IMR-90 (cell line): Measurements from ENCODE around the gene SLC30A7. TPM values are rescaled to one million over a fixed set of nuclear protein-coding genes. Genes with fewer than 3 reads are reported as not detected.

Experiments used
- ATAC-seq: fragments of 200-7000 bp; cut with Tn5 transposase; 2 replicates; pipeline ENCODE4 v1.9.1; 2020; ENCODE audit warnings: low read depth, mild to moderate bottlenecking, moderate library complexity
- BruUV-seq: library from RNA; stranded (reverse); fragments of 400-500 nt; replicated peaks from 2 replicates; lab custom pipeline; 2021; lab: Mats Ljungman, UMichigan
- CTCF ChIA-PET: fragments of 300-600 bp; formaldehyde crosslinking; extraction: SDS; loops from one replicate; lab custom pipeline; 2021; ENCODE audit warnings: antibody characterized with exemption; lab: Yijun Ruan, JAX
- POLR2A ChIA-PET: fragments of 300-600 bp; sonication (Branson Sonifier 250); formaldehyde crosslinking; loops from one replicate; lab custom pipeline; 2022; ENCODE audit warnings: antibody characterized with exemption; ENCODE audit not compliant: unreplicated experiment; lab: Charles Lee
- DNase-seq: peaks from one replicate; pipeline ENCODE4 v3.0.0; 2013
- H2AFZ ChIP-seq: replicated peaks from 2 replicates; pipeline ENCODE3; 2013; ENCODE audit warnings: low read length, mild to moderate bottlenecking; ENCODE audit not compliant: poor library complexity
- H2AK5ac ChIP-seq: 2 replicates; pipeline ENCODE4 v1.6.1; 2013; ENCODE audit warnings: low read depth, low read length, inconsistent platforms
- H2AK9ac ChIP-seq: replicated peaks from 2 replicates; pipeline ENCODE3; 2013; ENCODE audit warnings: mild to moderate bottlenecking, low read depth, low read length, moderate library complexity; ENCODE audit not compliant: poor library complexity
- H2BK120ac ChIP-seq: 2 replicates; pipeline ENCODE4 v1.6.1; 2013; ENCODE audit warnings: low read depth, low read length, inconsistent platforms
- H2BK15ac ChIP-seq: 3 replicates; pipeline ENCODE4 v1.6.1; 2013; ENCODE audit warnings: low read depth, low read length, inconsistent platforms
- H2BK20ac ChIP-seq: 2 replicates; pipeline ENCODE4 v1.6.1; 2013; ENCODE audit warnings: low read depth, mild to moderate bottlenecking, inconsistent platforms, low read length, moderate library complexity
- H2BK5ac ChIP-seq: 2 replicates; pipeline ENCODE4 v1.6.1; 2013; ENCODE audit warnings: mild to moderate bottlenecking, low read depth, low read length, inconsistent platforms; ENCODE audit not compliant: poor library complexity, severe bottlenecking
- H3K14ac ChIP-seq: replicated peaks from 2 replicates; pipeline ENCODE4 v1.6.1; 2013; ENCODE audit warnings: low read depth, low read length, inconsistent platforms
- H3K18ac ChIP-seq: 2 replicates; pipeline ENCODE4 v1.6.1; 2013; ENCODE audit warnings: low read depth, low read length, control low read depth
- H3K23ac ChIP-seq: 2 replicates; pipeline ENCODE4 v1.6.1; 2013; ENCODE audit warnings: low read depth, low read length, inconsistent platforms
- H3K27ac ChIP-seq: 2 replicates; pipeline ENCODE4 v1.5.1; 2013; ENCODE audit warnings: mild to moderate bottlenecking, control low read depth, low read length; ENCODE audit not compliant: insufficient read depth
- H3K27me3 ChIP-seq: 2 replicates; pipeline ENCODE4 v1.6.1; 2013; ENCODE audit warnings: low read length; ENCODE audit not compliant: control insufficient read depth, insufficient read depth
- H3K36me3 ChIP-seq: 2 replicates; pipeline ENCODE4 v1.6.1; 2013; ENCODE audit warnings: low read length, mixed read lengths; ENCODE audit not compliant: control insufficient read depth, insufficient read depth
- H3K4ac ChIP-seq: 2 replicates; pipeline ENCODE4 v1.6.1; 2013; ENCODE audit warnings: low read depth, low read length, inconsistent platforms
- H3K4me1 ChIP-seq: 2 replicates; pipeline ENCODE4 v1.6.1; 2013; ENCODE audit warnings: low read length, mixed read lengths; ENCODE audit not compliant: control insufficient read depth, insufficient read depth
- H3K4me2 ChIP-seq: 2 replicates; pipeline ENCODE4 v1.6.1; 2013; ENCODE audit warnings: low read depth, mild to moderate bottlenecking, control low read depth, low read length, moderate library complexity
- H3K4me3 ChIP-seq: 2 replicates; pipeline ENCODE4 v1.5.1; 2013; ENCODE audit warnings: low read depth, mild to moderate bottlenecking, control low read depth, low read length, moderate library complexity; ENCODE audit not compliant: insufficient read depth
- H3K56ac ChIP-seq: 2 replicates; pipeline ENCODE4 v1.6.1; 2013; ENCODE audit warnings: low read length, inconsistent platforms; ENCODE audit not compliant: insufficient read depth; ENCODE audit errors: extremely low read depth
- H3K79me1 ChIP-seq, 2 experiments: 2 replicates each; pipeline ENCODE4 v1.6.1; 2013; ENCODE audit warnings: low read length in 2 of 2, inconsistent platforms in 1 of 2, low read depth in 1 of 2
- H3K9ac ChIP-seq: 2 replicates; pipeline ENCODE4 v1.6.1; 2013; ENCODE audit warnings: low read depth, low read length, control low read depth
- H3K9me1 ChIP-seq: 2 replicates; pipeline ENCODE4 v1.6.1; 2013; ENCODE audit warnings: low read length, inconsistent platforms; ENCODE audit not compliant: insufficient read depth
- H3K9me3 ChIP-seq: 2 replicates; pipeline ENCODE4 v1.6.1; 2013; ENCODE audit warnings: low read length; ENCODE audit not compliant: control insufficient read depth, insufficient read depth
- H4K20me1 ChIP-seq: 2 replicates; pipeline ENCODE4 v1.6.1; 2013; ENCODE audit warnings: low read length, inconsistent platforms; ENCODE audit not compliant: insufficient read depth
- H4K5ac ChIP-seq: 2 replicates; pipeline ENCODE4 v1.6.1; 2013; ENCODE audit warnings: mild to moderate bottlenecking, low read depth, low read length, control low read depth
- H4K8ac ChIP-seq, 2 experiments: 2 replicates each; pipeline ENCODE4 v1.6.1; 2013; ENCODE audit warnings: low read depth in 2 of 2, low read length in 2 of 2, control low read depth in 1 of 2, inconsistent platforms in 1 of 2
- H4K91ac ChIP-seq: 2 replicates; pipeline ENCODE4 v1.6.1; 2013; ENCODE audit warnings: low read depth, low read length, inconsistent platforms; ENCODE audit not compliant: insufficient read depth
- CEBPB ChIP-seq: IDR thresholded peaks from 2 replicates; pipeline ENCODE4 v1.6.1; 2012; ENCODE audit warnings: low read depth, low read length, improper control_type of control experiment
- CHD1 ChIP-seq: IDR thresholded peaks from 2 replicates; pipeline ENCODE4 v1.6.1; 2012; ENCODE audit warnings: low read depth, low read length, improper control_type of control experiment
- dilution Hi-C: fragments of 300-500 bp; cut with HindIII; formaldehyde crosslinking; loops from one replicate; pipeline ENCODE4 v1.14.3; 2018; ENCODE audit warnings: low sequenced_read_pairs; ENCODE audit not compliant: unreplicated experiment
- in situ Hi-C: fragments of 300-500 bp; cut with MboI; formaldehyde crosslinking; loops from 3 replicates; pipeline ENCODE4 v1.14.3; 2019; ENCODE audit warnings: low sequenced_read_pairs, inconsistent platforms, mixed read lengths
- intact Hi-C: fragments of 100-400 bp; cut with micrococcal nuclease; formaldehyde crosslinking; loops from 2 replicates; pipeline ENCODE4 v1.10.0; 2022
- polyA plus RNA-seq, 3 experiments: library from polyadenylated mRNA; depleted of rRNA; stranded (reverse); fragments of >200 nt; gene quantifications; 2 replicates each; pipeline ENCODE4 v1.2.3, GENCODE V29; 2012; ENCODE audit warnings: low replicate concordance in 1 of 3
- total RNA-seq: library from RNA; depleted of rRNA; stranded (reverse); fragments of >200 nt; gene quantifications from 2 replicates; pipeline ENCODE4 v1.2.3, GENCODE V29; 2012

The SLC30A7 gene
- total and polyA plus RNA-seq, 2 of the 4 experiments (the other 2 are of a cell fraction), result 8.4 to 60.2 TPM

GRCh38 chr1:100879422-100879821, 16.5 kb upstream of the SLC30A7 start:
- in situ Hi-C loops, result loop anchor here (25.0 kb wide), 1 partner anchor 617 kb away; the partner anchor contains the start of gene RTCA
- dilution Hi-C loops, result loop anchor here (25.0 kb wide), 1 partner anchor 417 kb away; no protein-coding TSS in a partner anchor
- no peak overlapping the region for H3K4me2 ChIP-seq
- H3K4ac ChIP-seq, result no peak overlapping the region
- H3K23ac ChIP-seq, result no peak overlapping the region
- BruUV-seq, result no TSS peak
- H3K9me1 ChIP-seq, result no peaks in the 10 kb centered on the region; the same call in 1 of the 2 replicates
- H4K20me1 ChIP-seq, result no peaks in the 10 kb centered on the region
- no peak overlapping the region for H2BK5ac ChIP-seq
- H3K27ac ChIP-seq, result no peak overlapping the region
- no peak overlapping the region for H2AFZ ChIP-seq
- intact Hi-C loops, result no loop called here
- H3K9ac ChIP-seq, result no peak overlapping the region
- peaks cover 2% of the 10 kb centered on the region for H3K9me3 ChIP-seq
- ATAC-seq (no peak), DNase-seq (no peak)
- peaks cover 0 to 3% of the 10 kb centered on the region in 2 experiments; a peak in 2 of 4 replicates for H3K79me1 ChIP-seq
- H3K18ac ChIP-seq, result no peak overlapping the region
- ChIA-PET POLR2A (no interaction called here), CTCF (interaction anchor here (1.5 kb wide), 1 partner anchor 15 kb away, joined by 3 read pairs; the partner anchor contains the start of gene EXTL2)
- H2AK9ac ChIP-seq, result no peak overlapping the region
- TF ChIP-seq CEBPB, result 0 out of 2 replicates have a peak, but pooled peaks have one; percentile 30
- no peak for TF ChIP-seq CHD1
- no peak overlapping the region for H4K91ac ChIP-seq
- no peak overlapping the region for H4K5ac ChIP-seq
- no peak overlapping the region for H2AK5ac ChIP-seq
- no peak overlapping the region for H3K4me3 ChIP-seq
- H3K56ac ChIP-seq, result no peak overlapping the region
- H3K36me3 ChIP-seq, result peaks cover 4% of the 10 kb centered on the region
- H2BK120ac ChIP-seq, result no peak overlapping the region
- H3K14ac ChIP-seq, result no peak overlapping the region
- no peak overlapping the region for H4K8ac ChIP-seq
- no peak overlapping the region for H2BK20ac ChIP-seq
- H2BK15ac ChIP-seq, result no peak overlapping the region
- no peaks in the 10 kb centered on the region for H3K4me1 ChIP-seq
- H3K27me3 ChIP-seq, result no peaks in the 10 kb centered on the region
